Nephron (organoid): ENCODE results near the gene ABCA6.

Experiments used
- H3K27ac Mint-ChIP-seq, 3 experiments: 2 replicates each; pipeline ENCODE4 v1.8.0; 2020; ENCODE audit warnings: mixed read lengths in 3 of 3, mild to moderate bottlenecking in 2 of 3, moderate library complexity in 1 of 3
- H3K27me3 Mint-ChIP-seq: 2 replicates; pipeline ENCODE4 v1.8.0; 2021; ENCODE audit warnings: low read depth, mild to moderate bottlenecking, moderate library complexity, mixed read lengths
- H3K36me3 Mint-ChIP-seq: 2 replicates; pipeline ENCODE4 v1.8.0; 2020; ENCODE audit warnings: low read depth, mixed read lengths
- H3K4me1 Mint-ChIP-seq: 2 replicates; pipeline ENCODE4 v1.8.0; 2020; ENCODE audit warnings: mixed read lengths
- H3K4me3 Mint-ChIP-seq, 3 experiments: 2 replicates each; pipeline ENCODE4 v1.8.0; 2020; ENCODE audit warnings: mild to moderate bottlenecking in 3 of 3, mixed read lengths in 3 of 3, moderate library complexity in 2 of 3
- H3K9me3 Mint-ChIP-seq: 2 replicates; pipeline ENCODE4 v1.8.0; 2020; ENCODE audit warnings: mixed read lengths
- CTCF ChIP-seq, 3 experiments: fragments of 200-600 bp; sonication (generic); IDR thresholded peaks; one replicate each; pipeline ENCODE4 v1.5.0; 2021; ENCODE audit warnings: antibody characterized with exemption in 3 of 3; ENCODE audit not compliant: unreplicated experiment in 3 of 3

Gene ABCA6

GRCh38 chr17:69096541-69096940 is 45.2 kb downstream of the ABCA6 start:
- H3K36me3 Mint-ChIP-seq, result no peaks in the 10 kb centered on the region
- H3K4me1 Mint-ChIP-seq, result peaks cover 6% of the 10 kb centered on the region
- no peak overlapping the region for H3K27ac Mint-ChIP-seq
- TF ChIP-seq CTCF (IDR thresholded peaks at IDR 0.05; ENCODE audit: unreplicated experiment in 3 of 3), result no peak
- H3K4me3 Mint-ChIP-seq, result no peak overlapping the region
- no peaks in the 10 kb centered on the region for H3K27me3 Mint-ChIP-seq
- no peaks in the 10 kb centered on the region for H3K9me3 Mint-ChIP-seq

- H3K4me1 Mint-ChIP-seq, result peaks cover 6% of the 10 kb centered on the region
- TF ChIP-seq CTCF (IDR thresholded peaks at IDR 0.05; ENCODE audit: unreplicated experiment in 3 of 3), result no peak
- no peak overlapping the region for H3K4me3 Mint-ChIP-seq
- no peaks in the 10 kb centered on the region for H3K36me3 Mint-ChIP-seq
- H3K9me3 Mint-ChIP-seq, result no peaks in the 10 kb centered on the region
- peak overlapping the region; percentile 22 to 78 (median 70) for H3K27ac Mint-ChIP-seq
- no peaks in the 10 kb centered on the region for H3K27me3 Mint-ChIP-seq
Observed at GRCh38 chr17:69093995-69094394, 47.7 kb downstream of the ABCA6 start.

- no peaks in the 10 kb centered on the region for H3K36me3 Mint-ChIP-seq
- H3K27me3 Mint-ChIP-seq, result no peaks in the 10 kb centered on the region
- H3K4me1 Mint-ChIP-seq, result peaks cover 6% of the 10 kb centered on the region
- H3K27ac Mint-ChIP-seq, result peak overlapping the region; percentile 76 to 93 (median 78)
- no peak for TF ChIP-seq CTCF (IDR thresholded peaks at IDR 0.05; ENCODE audit: unreplicated experiment in 3 of 3)
- peak overlapping the region in 2 of 3 experiments; percentile 34 to 40 for H3K4me3 Mint-ChIP-seq
- H3K9me3 Mint-ChIP-seq, result no peaks in the 10 kb centered on the region
Observed at GRCh38 chr17:69093279-69093789, 48.4 kb downstream of the ABCA6 start.

- H3K4me3 Mint-ChIP-seq, result no peak overlapping the region
- H3K4me1 Mint-ChIP-seq, result peaks cover 11% of the 10 kb centered on the region
- no peaks in the 10 kb centered on the region for H3K27me3 Mint-ChIP-seq
- no peaks in the 10 kb centered on the region for H3K9me3 Mint-ChIP-seq
- no peak for TF ChIP-seq CTCF (IDR thresholded peaks at IDR 0.05; ENCODE audit: unreplicated experiment in 3 of 3)
- no peaks in the 10 kb centered on the region for H3K36me3 Mint-ChIP-seq
- H3K27ac Mint-ChIP-seq, result no peak overlapping the region
Observed at GRCh38 chr17:69090365-69090764, 51.3 kb downstream of the ABCA6 start.

- H3K27ac Mint-ChIP-seq, result no peak overlapping the region
Observed at GRCh38 chr17:69088643-69089200, 53.0 kb downstream of the ABCA6 start.

More at GRCh38 chr17:69088643-69089200, 53.0 kb downstream of the ABCA6 start:
- Mint-ChIP-seq H3K4me3 (no peak overlapping the region), H3K36me3 (peaks cover 3% of the 10 kb centered on the region), H3K9me3 (no peaks in the 10 kb centered on the region), H3K27me3 (no peaks in the 10 kb centered on the region), H3K4me1 (peaks cover 11% of the 10 kb centered on the region)
- no peak for TF ChIP-seq CTCF (IDR thresholded peaks at IDR 0.05; ENCODE audit: unreplicated experiment in 3 of 3)
